Dermis blood vessel endothelial cell (primary cell): Measurements from ENCODE around the gene GOLGA1. TPM values are rescaled to one million over a fixed set of nuclear protein-coding genes. Genes with fewer than 3 reads are reported as not detected.
"Not testable (repeated sequence)": the region's sequence is repeated elsewhere in the genome, so short reads cannot be mapped to it uniquely, and the experiment has no call there.

ENCODE experiments used
- DNase-seq: peaks from one replicate; pipeline ENCODE4 v3.0.0; 2010
- total RNA-seq: library from RNA; depleted of rRNA; stranded (reverse); fragments of >200 nt; gene quantifications from 2 replicates; pipeline ENCODE4 v1.2.3, GENCODE V29; 2014

Gene GOLGA1
- total RNA-seq, result 12.6 and 15.5 TPM in 2 replicates

DNA sequence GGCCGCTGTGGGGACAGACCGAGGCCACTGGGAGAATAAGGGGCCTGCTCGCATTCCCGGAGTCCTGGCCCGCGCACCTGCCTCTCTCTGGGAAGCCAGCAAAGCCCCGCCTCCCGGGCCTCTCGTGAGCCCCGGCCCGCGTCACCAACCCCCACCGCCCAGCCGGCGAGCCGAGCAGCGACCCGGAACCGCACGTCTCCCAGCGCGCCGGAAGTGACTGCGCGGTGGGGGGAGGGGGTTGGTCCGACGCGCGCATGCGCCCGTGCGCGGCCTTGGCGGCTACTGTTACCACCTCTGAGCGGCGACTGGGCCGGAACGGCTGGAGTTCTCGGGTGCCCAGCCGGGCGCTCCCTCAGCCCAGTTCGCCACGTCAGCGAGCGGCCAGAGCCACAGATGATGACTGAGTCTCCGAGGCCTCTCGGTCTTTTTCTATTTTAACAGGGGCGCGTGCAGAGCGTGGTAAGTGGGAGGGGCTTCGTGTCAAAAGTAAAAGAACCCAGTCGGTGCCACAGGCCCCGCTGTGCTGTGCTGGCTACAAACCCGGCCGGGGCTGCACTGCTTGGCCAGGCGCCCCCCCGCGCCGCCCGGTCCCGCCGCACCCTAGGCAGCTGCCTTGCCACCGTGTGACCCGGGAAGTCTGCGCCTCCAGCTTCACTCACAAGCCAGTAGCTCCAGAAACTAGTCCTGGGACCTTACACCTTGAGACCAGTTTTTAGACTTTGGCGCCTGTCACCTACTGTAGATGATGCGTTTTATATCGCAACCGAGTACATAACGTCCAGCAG lies at the start of gene GOLGA1:
GOLGA1 (minus strand) TSS at position 190 of the 785 bp plus-strand sequence. CDS start 2,372 bp downstream, outside the sequence.
- DNase-seq, result peak; percentile 97

GRCh38 chr9:124983698-124984097 lies 42.8 kb upstream of the GOLGA1 start:
- no peak for DNase-seq

DNA sequence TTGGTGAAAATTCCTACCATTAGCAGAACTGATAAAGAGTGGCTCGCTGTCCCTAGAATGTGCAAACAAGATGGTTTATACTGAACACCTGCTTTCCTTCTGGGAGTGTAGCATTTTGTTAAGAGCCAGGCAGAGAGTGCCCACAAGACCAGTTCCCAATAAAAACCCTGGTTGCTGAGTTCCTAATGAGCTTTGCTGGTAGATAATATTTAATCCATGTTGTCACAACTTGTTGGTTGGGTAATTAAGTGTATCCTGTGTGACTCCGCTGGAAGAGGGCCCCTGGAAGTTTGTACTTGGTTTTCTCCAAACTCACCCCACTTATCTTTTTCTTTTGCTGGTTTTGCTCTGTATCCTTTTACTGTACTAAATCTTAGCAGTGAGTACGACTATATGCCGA lies 39.5 kb upstream of the GOLGA1 start:
- DNase-seq, result no peak

DNA sequence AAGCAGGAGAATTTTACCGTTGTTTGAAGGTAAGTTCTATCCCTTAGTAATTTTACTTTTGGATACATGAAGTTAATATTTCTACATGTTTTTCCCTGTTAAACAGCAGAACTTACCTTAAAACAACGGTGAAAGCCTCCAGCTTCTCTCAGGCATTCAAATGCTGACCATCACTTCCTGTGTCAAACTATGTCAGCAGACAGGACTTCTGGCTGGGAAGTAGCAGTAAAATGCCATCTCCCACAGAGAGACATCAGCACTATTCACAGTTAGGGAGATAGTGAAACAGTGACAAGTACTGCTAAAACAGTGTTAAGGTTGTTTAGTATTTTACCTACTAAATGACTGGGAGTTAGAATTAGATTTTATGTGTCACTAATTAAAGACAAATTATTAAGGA lies 34.2 kb upstream of the GOLGA1 start:
- DNase-seq, result peak; percentile 49

DNA sequence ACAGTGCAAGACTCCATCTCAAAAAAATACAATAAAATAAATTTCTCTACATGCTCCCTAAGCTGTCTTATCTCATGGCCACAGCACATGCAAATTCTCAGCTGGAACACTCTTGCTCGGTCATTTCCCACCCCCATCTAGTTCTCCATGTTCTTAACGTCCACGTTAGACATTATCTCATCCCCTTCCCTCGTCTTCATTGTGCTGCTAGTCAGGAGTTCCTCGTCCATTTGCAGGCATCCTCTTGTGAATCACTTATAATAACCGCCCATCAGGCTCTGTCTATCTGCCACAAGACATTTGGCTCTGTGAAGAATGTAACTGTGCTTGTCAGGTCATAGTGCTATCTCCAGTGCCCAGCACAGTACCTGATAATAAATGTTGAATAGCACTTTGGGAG lies 32.9 kb upstream of the GOLGA1 start:
- no peak for DNase-seq

DNA sequence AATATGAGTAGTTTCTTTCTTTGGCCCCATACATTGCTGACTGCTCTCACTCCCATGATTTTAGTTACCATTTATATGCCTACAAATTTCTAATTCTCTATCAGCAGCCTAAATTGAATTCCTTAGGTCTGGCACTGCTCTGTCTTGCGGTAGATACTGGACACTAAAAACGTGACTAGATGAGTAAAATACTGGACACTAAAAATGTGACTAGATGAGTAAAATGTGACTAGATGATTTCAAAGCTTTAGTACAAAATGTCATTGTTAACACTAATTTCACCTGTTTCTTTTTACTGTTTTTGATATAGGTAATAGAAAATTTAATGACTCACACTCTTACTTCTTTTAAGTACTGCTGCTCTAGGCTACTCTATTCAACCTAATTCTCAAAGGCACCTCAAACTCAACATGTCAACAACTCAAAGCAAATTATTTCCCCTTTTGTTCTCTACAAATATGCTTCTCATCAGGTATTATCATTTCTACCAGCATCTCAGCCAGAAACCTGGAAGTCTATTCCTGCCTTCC lies 31.4 kb upstream of the GOLGA1 start:
- DNase-seq, result no peak

DNA sequence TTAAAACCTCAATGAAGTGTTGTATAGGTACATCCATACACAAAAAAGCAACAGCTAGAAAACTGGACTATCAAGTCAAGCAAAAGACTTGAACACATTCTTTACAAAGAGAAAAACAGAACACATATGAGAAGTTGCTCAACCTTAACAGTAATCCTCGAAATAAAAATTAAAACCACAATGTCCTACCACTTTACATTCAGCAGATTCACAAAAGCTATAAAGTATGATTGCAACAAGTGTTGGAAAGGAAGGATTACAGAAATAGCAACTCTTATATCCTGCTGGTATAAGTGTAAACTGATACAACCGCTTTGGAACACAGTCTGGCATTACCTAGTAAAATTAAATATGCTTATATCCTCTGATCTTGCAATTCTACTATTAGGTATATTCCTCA lies 28.5 kb upstream of the GOLGA1 start:
- DNase-seq, result no peak

GRCh38 chr9:124968238-124968637 lies 27.4 kb upstream of the GOLGA1 start:
- DNase-seq, result no peak

GRCh38 chr9:124965775-124966568 lies 25.1 kb upstream of the GOLGA1 start:
- not testable (repeated sequence) for DNase-seq

- DNase-seq, result no peak
These were observed 23.7 kb upstream of the GOLGA1 start for GRCh38 chr9:124964604-124965003.

DNA sequence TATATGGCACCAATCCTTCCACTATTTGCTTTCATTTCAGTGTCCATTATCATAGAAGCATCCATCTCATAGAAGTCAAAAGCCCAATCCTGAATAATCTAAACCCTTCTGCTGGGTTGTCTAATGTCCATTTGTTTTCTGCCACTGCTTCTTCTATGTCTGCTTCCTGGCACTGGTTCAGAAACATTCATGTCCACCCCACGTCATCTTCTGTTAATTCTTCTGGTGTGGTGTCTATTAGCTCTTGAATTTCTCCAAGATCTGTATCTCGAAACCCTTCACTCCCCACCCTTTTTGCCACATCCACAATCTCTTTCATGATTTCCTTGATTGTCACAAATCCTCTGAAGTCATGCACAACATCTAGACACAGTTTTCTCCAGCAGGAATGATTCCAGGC lies 23.2 kb upstream of the GOLGA1 start:
- DNase-seq, result no peak

DNA sequence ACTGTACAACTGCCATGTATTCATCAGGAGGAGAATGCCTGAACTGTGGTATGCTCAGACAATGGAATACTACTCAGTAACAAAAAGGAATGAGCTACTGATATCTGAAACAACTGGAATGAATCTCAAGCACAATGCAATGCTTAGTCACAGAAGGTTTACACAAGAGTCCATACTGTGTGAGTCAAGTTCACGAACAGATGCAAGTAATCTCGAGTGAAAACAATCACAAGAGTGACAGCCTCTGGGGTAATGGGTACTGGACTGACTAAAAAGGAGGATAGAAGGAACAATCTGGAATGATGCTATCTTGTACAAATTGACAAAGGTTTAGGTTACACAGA lies 19.5 kb upstream of the GOLGA1 start:
- DNase-seq, result no peak

DNA sequence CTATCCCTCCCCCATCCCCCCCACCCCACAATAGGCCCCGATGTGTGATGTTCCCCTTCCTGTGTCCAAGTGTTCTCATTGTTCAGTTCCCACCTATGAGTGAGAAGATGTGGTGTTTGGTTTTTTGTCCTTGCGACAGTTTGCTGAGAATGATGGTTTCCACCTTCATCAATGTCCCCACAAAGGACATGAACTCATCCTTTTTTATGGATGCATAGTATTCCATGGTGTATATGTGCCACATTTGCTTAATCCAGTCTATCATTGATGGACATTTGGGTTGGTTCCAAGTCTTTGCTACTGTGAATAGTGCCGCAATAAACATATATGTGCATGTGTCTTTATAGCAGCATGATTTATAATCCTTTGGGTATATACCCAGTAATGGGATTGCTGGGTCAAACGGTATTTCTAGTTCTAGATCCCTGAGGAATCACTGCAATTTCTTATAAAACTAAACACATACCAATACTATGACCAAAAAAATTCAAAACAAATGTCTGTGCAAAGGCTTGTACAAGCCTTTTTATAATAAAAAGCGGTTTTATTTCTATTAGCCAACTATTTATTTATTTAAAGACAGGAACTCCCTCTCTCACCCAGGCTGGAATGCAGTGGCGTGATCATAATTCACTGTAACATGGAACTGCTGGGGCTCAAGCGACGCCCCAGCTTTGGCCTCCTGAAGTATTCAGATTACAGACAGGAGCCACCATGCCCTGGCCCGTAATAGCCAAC lies 19.0 kb upstream of the GOLGA1 start:
- not testable (repeated sequence) for DNase-seq

DNA sequence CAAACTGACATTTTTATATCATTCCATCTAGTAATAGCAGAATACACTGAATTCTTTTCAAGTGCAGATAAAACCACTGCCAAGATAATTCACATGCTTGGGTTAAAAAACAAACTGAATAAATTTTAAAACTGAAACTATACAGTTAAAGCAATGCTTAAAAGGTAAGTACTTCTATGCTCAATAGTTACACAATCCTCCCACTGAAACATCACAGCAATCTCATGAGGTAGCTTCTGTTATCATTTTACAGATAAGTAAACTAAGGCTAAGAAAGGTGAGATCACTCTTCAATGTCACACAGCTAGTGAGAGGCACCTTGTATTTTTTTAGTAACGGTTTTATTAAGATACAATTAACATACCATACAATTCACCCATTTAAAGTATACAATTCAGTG lies 13.4 kb upstream of the GOLGA1 start:
- no peak for DNase-seq

GRCh38 chr9:124950050-124950718 lies 9.3 kb upstream of the GOLGA1 start:
- DNase-seq, result no peak

- no peak for DNase-seq
These were observed 8.5 kb upstream of the GOLGA1 start for GRCh38 chr9:124949387-124949786.

GRCh38 chr9:124947727-124948391 lies 7.0 kb upstream of the GOLGA1 start:
- DNase-seq, result no peak

GRCh38 chr9:124946167-124946566 lies 5.3 kb upstream of the GOLGA1 start:
- DNase-seq, result no peak

GRCh38 chr9:124941679-124942561 lies 1.0 kb upstream of the GOLGA1 start:
- DNase-seq, result peak; percentile 70

- DNase-seq, result no peak
These were observed 376 bp downstream of the GOLGA1 start for GRCh38 chr9:124940521-124940893.

- DNase-seq, result no peak
These were observed 939 bp downstream of the GOLGA1 start for GRCh38 chr9:124939944-124940343.
